Measurements from ENCODE around the gene FMO5. TPM values are rescaled to one million over a fixed set of nuclear protein-coding genes. Genes with fewer than 3 reads are reported as not detected.
A peak's percentile ranks its signal among the peaks of the same experiment; 100 is the strongest.

The FMO5 gene
- total RNA-seq, 4 donors from 2014 or later: 0.72 to 1.7 (median 1.2) TPM

DNA sequence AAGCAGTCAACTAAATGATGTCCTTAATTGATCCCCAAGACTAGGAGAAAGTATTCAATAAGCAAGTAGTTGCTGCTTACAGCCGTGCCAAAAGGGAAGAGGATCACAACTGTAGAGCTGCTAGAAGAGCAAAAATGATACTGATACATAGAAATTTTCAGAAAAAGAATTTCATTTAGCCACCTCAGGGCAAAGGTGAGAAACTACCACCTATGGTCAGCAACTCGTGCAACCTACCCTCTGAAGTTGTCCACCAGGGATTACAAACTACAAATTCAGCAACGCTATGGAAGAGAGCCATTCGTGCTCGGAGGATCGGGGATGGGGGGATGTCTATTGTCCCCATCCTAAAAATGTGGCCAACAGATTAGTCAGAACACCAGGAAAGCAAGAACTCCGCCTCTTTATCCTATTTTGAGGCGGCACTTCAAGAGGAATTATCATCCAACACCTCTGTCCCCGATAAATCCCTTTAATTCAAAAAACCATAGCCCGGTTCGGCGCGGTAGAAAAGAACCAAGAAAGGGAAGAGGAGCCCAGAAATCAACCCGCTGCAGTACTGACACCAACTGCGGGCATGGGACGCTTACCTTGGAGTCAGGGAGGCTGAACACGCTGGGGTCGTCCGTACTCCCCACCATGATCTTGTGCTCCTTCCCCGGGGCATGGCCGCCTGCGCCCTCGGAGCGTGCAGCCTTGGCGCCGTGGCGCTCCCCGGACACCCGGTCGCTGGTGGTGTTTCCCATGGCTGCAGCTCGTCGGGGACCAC is 53.6 kb downstream of the FMO5 start:
- DNase-seq (no peak), ATAC-seq (peak; percentile 9 to 14)
- Histone ChIP-seq H3K36me3 (peaks cover 0 to 3% of the 10 kb centered on the region in 2 donors), H3K9me3 (no peaks in the 10 kb centered on the region), H3K27ac (peak overlapping the region; percentile 85 to 97 (median 92)), H3K27me3 (no peaks in the 10 kb centered on the region), H3K4me3 (peak overlapping the region; percentile 77 to 97 (median 94)), H3K4me1 (peaks cover 35 to 46% of the 10 kb centered on the region in 2 donors)
- in situ Hi-C loops (cut with MboI; ENCODE audit: low sequenced_read_pairs in 4 of 4): loop anchor here (5.0 to 25.0 kb wide), 3 partner anchors 73 to 441 kb away; partner anchors contain the start of gene CHD1L (in 1 of the 4)
- intact Hi-C loops (cut with DNase I; ENCODE audit: low total_unique reads): loop anchor here (1.0 kb wide), 1 partner anchor 72 kb away; no protein-coding TSS in a partner anchor
- TF ChIP-seq, protein P1, sequence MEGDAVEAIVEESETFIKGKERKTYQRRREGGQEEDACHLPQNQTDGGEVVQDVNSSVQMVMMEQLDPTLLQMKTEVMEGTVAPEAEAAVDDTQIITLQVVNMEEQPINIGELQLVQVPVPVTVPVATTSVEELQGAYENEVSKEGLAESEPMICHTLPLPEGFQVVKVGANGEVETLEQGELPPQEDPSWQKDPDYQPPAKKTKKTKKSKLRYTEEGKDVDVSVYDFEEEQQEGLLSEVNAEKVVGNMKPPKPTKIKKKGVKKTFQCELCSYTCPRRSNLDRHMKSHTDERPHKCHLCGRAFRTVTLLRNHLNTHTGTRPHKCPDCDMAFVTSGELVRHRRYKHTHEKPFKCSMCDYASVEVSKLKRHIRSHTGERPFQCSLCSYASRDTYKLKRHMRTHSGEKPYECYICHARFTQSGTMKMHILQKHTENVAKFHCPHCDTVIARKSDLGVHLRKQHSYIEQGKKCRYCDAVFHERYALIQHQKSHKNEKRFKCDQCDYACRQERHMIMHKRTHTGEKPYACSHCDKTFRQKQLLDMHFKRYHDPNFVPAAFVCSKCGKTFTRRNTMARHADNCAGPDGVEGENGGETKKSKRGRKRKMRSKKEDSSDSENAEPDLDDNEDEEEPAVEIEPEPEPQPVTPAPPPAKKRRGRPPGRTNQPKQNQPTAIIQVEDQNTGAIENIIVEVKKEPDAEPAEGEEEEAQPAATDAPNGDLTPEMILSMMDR (IDR thresholded peaks at IDR 0.05 in 4 of 5, conservative IDR thresholded peaks at IDR 0.05 in 1 of 5): no peak
- TF ChIP-seq POLR2A (IDR thresholded peaks at IDR 0.05): no peak

DNA sequence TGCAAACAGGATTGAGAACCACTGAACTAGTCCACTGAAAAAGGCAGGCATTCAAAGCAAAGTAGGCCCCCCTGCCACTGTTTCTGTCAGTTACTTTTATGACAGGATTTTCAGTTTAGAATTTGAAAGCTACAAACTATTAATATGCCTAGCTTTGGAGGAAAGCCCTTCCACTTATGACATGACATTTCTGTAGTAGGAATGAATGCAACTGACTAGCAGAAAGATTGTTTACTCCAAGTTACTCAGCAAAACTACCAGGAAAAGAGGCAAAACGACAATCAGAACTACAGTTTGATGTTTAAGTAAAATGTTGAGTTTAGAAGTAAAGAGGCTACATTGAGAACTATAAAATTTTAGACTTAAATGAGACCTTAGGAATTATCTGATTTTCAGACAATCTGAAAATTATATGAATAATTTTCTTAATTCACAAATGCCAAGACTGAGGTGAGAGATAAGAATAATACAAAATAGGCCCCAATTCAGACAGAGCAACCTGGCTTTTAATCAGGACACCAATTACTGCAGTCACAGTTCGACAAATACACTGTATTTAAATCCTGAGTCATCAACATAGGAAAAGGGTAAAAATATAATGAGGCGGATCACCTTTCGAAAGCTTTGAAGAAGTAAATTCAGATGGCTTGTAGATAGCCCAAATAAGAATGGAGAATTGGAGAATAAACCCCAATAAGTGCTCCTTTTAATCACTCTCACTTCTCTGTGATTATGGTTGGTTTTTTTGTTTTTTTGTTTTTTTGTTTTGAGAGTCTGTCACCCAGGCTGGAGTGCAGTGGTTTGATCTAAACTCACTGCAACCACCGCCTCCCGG is 55.1 kb downstream of the FMO5 start:
- DNase-seq (no peak), ATAC-seq (no peak)
- intact Hi-C loops (cut with DNase I; ENCODE audit: low total_unique reads) (no loop called here), in situ Hi-C loops (cut with MboI; ENCODE audit: low sequenced_read_pairs in 4 of 4) (loop anchor here (5.0 to 25.0 kb wide), 3 partner anchors 75 to 442 kb away; partner anchors contain the start of gene CHD1L (in 1 of the 4))
- no peaks in the 10 kb centered on the region for H3K27me3 ChIP-seq
- H3K4me1 ChIP-seq: peaks cover 35 to 46% of the 10 kb centered on the region in 2 donors
- peaks cover 0 to 12% of the 10 kb centered on the region in 2 donors for H3K36me3 ChIP-seq
- H3K9me3 ChIP-seq: no peaks in the 10 kb centered on the region
- peak overlapping the region in 1 of 4 donors; percentile 97 for H3K4me3 ChIP-seq
- TF ChIP-seq, protein P1 (IDR thresholded peaks at IDR 0.05 in 4 of 5, conservative IDR thresholded peaks at IDR 0.05 in 1 of 5): no peak
- TF ChIP-seq POLR2A (IDR thresholded peaks at IDR 0.05): no peak
- peak overlapping the region; percentile 85 to 97 (median 92) for H3K27ac ChIP-seq

DNA sequence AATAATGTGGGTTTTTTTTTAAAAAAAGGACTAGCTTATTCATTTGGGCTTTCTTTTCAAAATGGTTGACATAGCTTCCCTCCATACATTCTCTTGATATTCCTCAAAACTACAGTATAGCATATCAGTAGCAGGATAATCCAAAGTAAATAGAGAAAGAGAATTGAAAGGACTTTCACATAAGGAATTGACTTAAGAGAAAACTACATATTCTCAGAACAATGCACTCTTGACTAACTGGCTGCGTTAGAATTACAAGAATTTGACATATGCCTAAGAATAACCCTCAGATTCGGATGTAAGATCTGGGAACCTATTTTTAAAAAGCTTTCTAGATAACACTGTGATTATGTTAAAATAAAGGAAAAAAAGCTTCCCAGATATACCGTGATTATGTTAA is 56.0 kb downstream of the FMO5 start:
- intact Hi-C loops (cut with DNase I; ENCODE audit: low total_unique reads) (no loop called here), in situ Hi-C loops (cut with MboI; ENCODE audit: low sequenced_read_pairs in 4 of 4) (loop anchor here in 1 of 4 donors (25.0 kb wide), 1 partner anchor 443 kb away; a partner anchor contains a TSS)
- H3K27ac ChIP-seq: peak overlapping the region in 1 of 4 donors; percentile 97
- peaks cover 32 to 41% of the 10 kb centered on the region in 2 donors for H3K4me1 ChIP-seq
- peaks cover 0 to 12% of the 10 kb centered on the region in 2 donors for H3K36me3 ChIP-seq
- ATAC-seq: no peak
- H3K9me3 ChIP-seq: no peaks in the 10 kb centered on the region
- H3K4me3 ChIP-seq: no peak overlapping the region
- no peaks in the 10 kb centered on the region for H3K27me3 ChIP-seq
- no peak for DNase-seq
- TF ChIP-seq, protein P1 (IDR thresholded peaks at IDR 0.05 in 4 of 5, conservative IDR thresholded peaks at IDR 0.05 in 1 of 5): no peak
- no peak for TF ChIP-seq POLR2A (IDR thresholded peaks at IDR 0.05)

DNA sequence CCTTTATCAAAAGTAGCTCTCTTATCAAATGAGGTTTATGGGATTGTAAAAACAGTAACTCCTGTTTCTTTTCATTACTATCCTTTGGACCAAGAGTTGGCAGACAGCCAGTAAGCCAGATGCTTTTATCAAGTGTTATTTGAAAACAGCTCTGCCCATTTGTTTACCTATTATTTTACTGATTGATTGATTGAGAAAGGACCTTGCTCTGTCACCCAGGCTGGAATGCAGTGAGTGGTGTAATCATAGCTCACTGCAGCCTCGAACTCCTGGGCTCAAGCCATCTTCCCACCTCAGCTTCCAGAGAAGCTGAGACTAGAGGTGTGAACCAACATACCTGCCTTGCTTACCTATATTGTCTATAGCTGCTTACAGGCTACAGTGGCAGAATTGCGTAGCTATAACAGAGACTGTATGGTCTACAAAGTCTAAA is 56.5 kb downstream of the FMO5 start:
- in situ Hi-C loops (cut with MboI; ENCODE audit: low sequenced_read_pairs in 4 of 4) (loop anchor here in 1 of 4 donors (25.0 kb wide), 1 partner anchor 444 kb away; a partner anchor contains a TSS), intact Hi-C loops (cut with DNase I; ENCODE audit: low total_unique reads) (no loop called here)
- Histone ChIP-seq H3K27me3 (no peaks in the 10 kb centered on the region), H3K36me3 (peaks cover 0 to 12% of the 10 kb centered on the region in 2 donors), H3K4me3 (no peak overlapping the region), H3K4me1 (peaks cover 27 to 35% of the 10 kb centered on the region in 2 donors), H3K27ac (no peak overlapping the region), H3K9me3 (no peaks in the 10 kb centered on the region)
- ATAC-seq (no peak), DNase-seq (no peak)
- TF ChIP-seq, protein P1 (IDR thresholded peaks at IDR 0.05 in 4 of 5, conservative IDR thresholded peaks at IDR 0.05 in 1 of 5): no peak
- TF ChIP-seq POLR2A (IDR thresholded peaks at IDR 0.05): no peak

Measured in gastrocnemius medialis (tissue), 4 donors.